Endothelial cell (in vitro differentiated cells): ENCODE data around the gene ZNF385B. TPM values are rescaled to one million over a fixed set of nuclear protein-coding genes. Genes with fewer than 3 reads are reported as not detected.

Experiments used
- DNase-seq: peaks from one replicate; pipeline ENCODE4 v3.0.0; 2021; ENCODE audit warnings: low spot score
- H3K27ac Mint-ChIP-seq: one replicate; pipeline ENCODE4 v1.8.0; 2021; ENCODE audit warnings: mixed read lengths, inconsistent platforms; ENCODE audit not compliant: unreplicated experiment
- H3K27me3 Mint-ChIP-seq: one replicate; pipeline ENCODE4 v1.8.0; 2021; ENCODE audit warnings: mild to moderate bottlenecking, moderate library complexity, mixed read lengths, inconsistent platforms; ENCODE audit not compliant: unreplicated experiment
- H3K36me3 Mint-ChIP-seq: one replicate; pipeline ENCODE4 v1.8.0; 2021; ENCODE audit warnings: mild to moderate bottlenecking, low read depth, mixed read lengths, inconsistent platforms; ENCODE audit not compliant: unreplicated experiment
- H3K4me1 Mint-ChIP-seq: one replicate; pipeline ENCODE4 v1.8.0; 2021; ENCODE audit warnings: mild to moderate bottlenecking, mixed read lengths, inconsistent platforms; ENCODE audit not compliant: unreplicated experiment
- H3K4me3 Mint-ChIP-seq: one replicate; pipeline ENCODE4 v1.8.0; 2021; ENCODE audit warnings: mild to moderate bottlenecking, mixed read lengths, inconsistent platforms; ENCODE audit not compliant: unreplicated experiment
- H3K9me3 Mint-ChIP-seq: one replicate; pipeline ENCODE4 v1.8.0; 2021; ENCODE audit warnings: mixed read lengths, inconsistent platforms; ENCODE audit not compliant: unreplicated experiment
- CTCF ChIP-seq: fragments of 200-600 bp; sonication (generic); IDR thresholded peaks from one replicate; pipeline ENCODE4 v1.5.0; 2021; ENCODE audit warnings: antibody characterized with exemption; ENCODE audit not compliant: unreplicated experiment
- total RNA-seq: library from RNA; stranded (reverse); fragmentation: NEBNext Ultra II Directional; extraction: Animal tissue kit (Norgen Biotek cat#: 25700); gene quantifications from one replicate; pipeline ENCODE4 v1.2.1, GENCODE V29; 2021; ENCODE audit not compliant: unreplicated experiment

ZNF385B gene
- total RNA-seq, 1 donor from 2014 or later, result 0.49 TPM

GRCh38 chr2:179711375-179711774 is 150.0 kb downstream of the ZNF385B start:
- H3K4me1 Mint-ChIP-seq, result no peaks in the 10 kb centered on the region
- H3K27me3 Mint-ChIP-seq, result no peaks in the 10 kb centered on the region
- H3K36me3 Mint-ChIP-seq, result no peaks in the 10 kb centered on the region
- no peak for DNase-seq
- H3K27ac Mint-ChIP-seq, result no peak overlapping the region
- no peaks in the 10 kb centered on the region for H3K9me3 Mint-ChIP-seq
- no peak overlapping the region for H3K4me3 Mint-ChIP-seq
- TF ChIP-seq CTCF, result no peak

- Mint-ChIP-seq H3K9me3 (no peaks in the 10 kb centered on the region), H3K27ac (no peak overlapping the region), H3K36me3 (no peaks in the 10 kb centered on the region), H3K27me3 (no peaks in the 10 kb centered on the region), H3K4me3 (no peak overlapping the region), H3K4me1 (no peaks in the 10 kb centered on the region)
- no peak for DNase-seq
- TF ChIP-seq CTCF, result no peak
These were observed 157.7 kb downstream of the ZNF385B start for GRCh38 chr2:179703702-179704101.

GRCh38 chr2:179702912-179703311 is 158.5 kb downstream of the ZNF385B start:
- no peaks in the 10 kb centered on the region for H3K36me3 Mint-ChIP-seq
- no peak for TF ChIP-seq CTCF
- no peak overlapping the region for H3K27ac Mint-ChIP-seq
- no peaks in the 10 kb centered on the region for H3K4me1 Mint-ChIP-seq
- H3K4me3 Mint-ChIP-seq, result no peak overlapping the region
- H3K9me3 Mint-ChIP-seq, result no peaks in the 10 kb centered on the region
- no peaks in the 10 kb centered on the region for H3K27me3 Mint-ChIP-seq
- no peak for DNase-seq

GRCh38 chr2:179701524-179702110 is 159.8 kb downstream of the ZNF385B start:
- H3K9me3 Mint-ChIP-seq, result no peaks in the 10 kb centered on the region
- no peaks in the 10 kb centered on the region for H3K4me1 Mint-ChIP-seq
- H3K36me3 Mint-ChIP-seq, result no peaks in the 10 kb centered on the region
- no peak overlapping the region for H3K27ac Mint-ChIP-seq
- DNase-seq, result no peak
- H3K4me3 Mint-ChIP-seq, result no peak overlapping the region
- no peaks in the 10 kb centered on the region for H3K27me3 Mint-ChIP-seq
- TF ChIP-seq CTCF, result no peak

- Mint-ChIP-seq H3K27me3 (no peaks in the 10 kb centered on the region), H3K4me1 (no peaks in the 10 kb centered on the region), H3K4me3 (no peak overlapping the region), H3K36me3 (no peaks in the 10 kb centered on the region), H3K9me3 (no peaks in the 10 kb centered on the region), H3K27ac (no peak overlapping the region)
- DNase-seq, result no peak
- no peak for TF ChIP-seq CTCF
These were observed 165.9 kb downstream of the ZNF385B start for GRCh38 chr2:179695486-179695885.
